ENCODE data around the gene EIF2AK3. TPM values are rescaled to one million over a fixed set of nuclear protein-coding genes. Genes with fewer than 3 reads are reported as not detected.

Gene EIF2AK3
- polyA plus RNA-seq, 1 experiment: 3.8 TPM

DNA sequence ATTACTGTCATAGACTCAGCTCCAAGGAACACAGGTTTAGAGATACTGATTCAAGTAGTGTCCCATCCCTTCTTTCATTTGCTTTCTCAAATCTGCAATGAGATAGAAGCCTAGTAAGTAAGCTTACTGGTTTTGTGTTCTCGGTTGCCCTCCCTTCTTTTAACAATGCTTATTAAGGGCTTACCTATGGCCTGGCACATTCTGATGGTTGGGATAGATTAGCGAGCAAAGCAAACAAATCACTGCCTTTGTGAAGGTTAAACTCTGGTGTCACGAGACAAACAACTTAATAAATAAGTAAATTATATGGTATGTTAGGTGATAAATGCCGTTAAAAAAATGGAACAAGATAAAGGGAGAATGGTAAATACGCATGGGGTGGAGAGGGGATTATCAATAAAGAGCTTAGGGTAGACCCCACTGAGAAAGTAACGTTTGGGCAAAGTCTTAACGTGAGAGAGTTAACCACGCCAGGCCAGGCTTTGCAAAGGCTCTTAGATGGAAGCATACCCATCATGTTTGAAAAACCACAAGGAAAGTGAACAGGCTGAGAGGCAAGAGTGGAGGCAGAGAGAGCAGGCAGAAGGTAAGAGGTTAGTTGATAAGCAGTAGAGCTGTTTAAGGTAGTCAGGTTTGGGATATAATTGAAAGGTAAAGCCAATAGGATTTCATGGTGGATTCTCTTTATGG is 31.0 kb downstream of the EIF2AK3 start:
- DNase-seq (ENCODE audit: low read depth): no peak
- H3K4me3 ChIP-seq (ENCODE audit: low read depth, low read length): no peak overlapping the region
- POLR2A ChIA-PET: no interaction called here
- 0 out of 2 replicates have a peak, but pooled peaks cover 5% of the 10 kb centered on the region for H3K36me3 ChIP-seq (ENCODE audit: control insufficient read depth, insufficient read depth, low read length)
- H3K27me3 ChIP-seq (ENCODE audit: control insufficient read depth, insufficient read depth, low read length): no peaks in the 10 kb centered on the region
- CTCF ChIA-PET: interaction anchor here (1.3 to 18.8 kb wide), 2 partner anchors 14 to 73 kb away, joined by 3 to 328 read pairs; no protein-coding TSS in a partner anchor
- no peak for TF ChIP-seq CTCF (IDR thresholded peaks at IDR 0.05; ENCODE audit: insufficient read depth, low read depth, low read length)

GRCh38 chr2:88591698-88592097 is 35.6 kb downstream of the EIF2AK3 start:
- ChIA-PET CTCF (interaction anchor here (0.6 to 18.8 kb wide), 18 partner anchors 9 to 119 kb away, joined by 3 to 328 read pairs (median 4); no protein-coding TSS in a partner anchor), POLR2A (no interaction called here)
- TF ChIP-seq CTCF (IDR thresholded peaks at IDR 0.05; ENCODE audit: insufficient read depth, low read depth, low read length): no peak
- no peak for DNase-seq (ENCODE audit: low read depth)
- H3K27me3 ChIP-seq (ENCODE audit: control insufficient read depth, insufficient read depth, low read length): no peaks in the 10 kb centered on the region
- H3K36me3 ChIP-seq (ENCODE audit: control insufficient read depth, insufficient read depth, low read length): peaks cover 6% of the 10 kb centered on the region; the same call in 1 of the 2 replicates
- H3K4me3 ChIP-seq (ENCODE audit: low read depth, low read length): no peak overlapping the region

GRCh38 chr2:88590998-88591613 is 36.2 kb downstream of the EIF2AK3 start:
- CTCF ChIA-PET: interaction anchor here (0.6 to 18.8 kb wide), 21 partner anchors 9 to 119 kb away, joined by 3 to 328 read pairs (median 4); no protein-coding TSS in a partner anchor
- H3K36me3 ChIP-seq (ENCODE audit: control insufficient read depth, insufficient read depth, low read length): peaks cover 6% of the 10 kb centered on the region; the same call in 1 of the 2 replicates
- no peak overlapping the region for H3K4me3 ChIP-seq (ENCODE audit: low read depth, low read length)
- DNase-seq (ENCODE audit: low read depth): no peak
- peak; percentile 74 for TF ChIP-seq CTCF (IDR thresholded peaks at IDR 0.05; ENCODE audit: insufficient read depth, low read depth, low read length)
- POLR2A ChIA-PET: no interaction called here
- no peaks in the 10 kb centered on the region for H3K27me3 ChIP-seq (ENCODE audit: control insufficient read depth, insufficient read depth, low read length)

- peaks cover 8% of the 10 kb centered on the region for H3K36me3 ChIP-seq (ENCODE audit: control insufficient read depth, insufficient read depth, low read length)
Measured at GRCh38 chr2:88585969-88586368, 41.3 kb downstream of the EIF2AK3 start.

More at GRCh38 chr2:88585969-88586368, 41.3 kb downstream of the EIF2AK3 start:
- Histone ChIP-seq H3K27me3 (ENCODE audit: control insufficient read depth, insufficient read depth, low read length) (no peaks in the 10 kb centered on the region), H3K4me3 (ENCODE audit: low read depth, low read length) (no peak overlapping the region)
- ChIA-PET POLR2A (no interaction called here), CTCF (interaction anchor here (0.6 to 18.8 kb wide), 2 partner anchors 26 to 83 kb away, joined by 4 to 328 read pairs; no protein-coding TSS in a partner anchor)
- DNase-seq (ENCODE audit: low read depth): no peak
- no peak for TF ChIP-seq CTCF (IDR thresholded peaks at IDR 0.05; ENCODE audit: insufficient read depth, low read depth, low read length)

Measured in BJ (cell line).